GM19043 (cell line): ENCODE results near the gene PITPNM2.

Experiments used
- ATAC-seq: cut with Tn5 transposase; IDR thresholded peaks from one replicate; pipeline ENCODE4 v1.9.1; 2021; ENCODE audit warnings: low read depth; ENCODE audit not compliant: unreplicated experiment

Gene PITPNM2

GRCh38 chr12:123145211-123145610 lies 5.7 kb downstream of the PITPNM2 start:
- ATAC-seq, result no peak

DNA sequence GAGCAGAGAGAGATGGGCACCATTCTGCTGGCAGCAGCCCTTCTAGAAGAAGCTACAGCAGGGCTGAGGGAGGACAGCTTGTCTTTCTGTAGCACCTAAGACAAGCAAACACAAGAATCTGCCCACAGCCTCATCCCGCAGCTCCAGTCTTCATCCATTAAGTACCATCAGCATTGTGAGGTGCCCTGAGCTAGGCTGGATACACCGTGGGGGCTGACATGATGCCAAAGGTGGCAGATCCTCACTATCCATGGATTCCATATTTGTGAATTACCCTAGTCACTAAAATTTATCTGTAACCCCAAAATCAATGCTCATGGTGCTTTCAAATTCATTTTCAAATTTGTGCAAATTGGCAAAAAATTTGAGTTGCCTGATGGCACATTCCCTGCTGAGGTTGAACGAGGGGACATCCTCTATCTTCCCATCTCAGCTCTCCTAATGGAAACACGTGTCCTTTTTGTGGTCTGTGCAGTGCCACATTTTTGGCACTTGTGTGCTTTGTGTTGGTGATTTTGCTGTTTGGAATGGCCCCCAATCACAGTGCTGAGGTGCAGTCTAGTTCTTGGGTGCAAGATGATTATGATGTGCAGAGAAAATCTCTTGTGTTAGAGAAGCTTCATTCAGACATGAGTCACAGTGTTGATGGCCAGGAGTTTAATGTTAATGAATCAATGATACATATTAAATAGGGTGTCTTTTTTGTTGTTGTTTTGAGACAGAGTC lies 7.0 kb downstream of the PITPNM2 start:
- no peak for ATAC-seq

DNA sequence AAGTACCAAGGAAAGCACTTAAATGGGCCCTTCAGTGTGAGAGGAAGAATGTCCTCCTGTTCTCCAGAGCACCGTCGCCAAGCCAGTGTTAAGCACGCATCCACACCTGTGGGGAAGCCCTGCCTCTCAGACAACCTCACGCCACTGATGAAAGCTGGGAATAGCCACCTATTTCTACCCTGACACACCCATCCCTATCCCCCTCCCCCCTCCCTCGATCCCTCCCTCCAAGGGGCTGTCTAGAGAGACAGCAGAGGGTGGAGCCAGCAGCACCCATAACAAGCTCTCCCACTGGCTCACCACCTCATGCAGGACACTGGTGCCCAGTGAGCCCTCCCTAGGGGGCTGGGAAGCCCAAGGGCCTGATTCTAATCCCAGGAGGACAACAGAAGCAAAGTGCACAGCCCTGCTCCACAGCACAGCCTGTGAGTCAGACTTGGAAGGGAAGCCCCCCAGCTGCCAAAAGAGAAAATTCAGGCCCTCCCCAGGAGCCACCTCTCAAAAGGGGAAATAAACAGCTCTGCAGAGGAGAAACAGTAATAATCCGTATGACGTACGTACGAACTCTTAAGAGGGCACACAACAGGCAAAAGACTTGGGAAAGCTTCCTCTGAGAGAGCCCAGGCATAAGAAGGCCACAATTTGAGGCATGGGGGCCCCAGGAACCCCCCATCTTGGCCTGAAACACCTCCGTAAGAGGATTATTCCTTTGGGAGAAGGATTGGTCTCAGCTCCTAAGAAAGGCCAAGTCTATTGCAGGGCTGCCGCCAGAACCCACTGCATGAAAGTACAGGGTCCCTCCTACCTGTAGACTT lies 7.8 kb downstream of the PITPNM2 start:
- no peak for ATAC-seq

- ATAC-seq, result no peak
Observed at GRCh38 chr12:123142518-123142840, 8.4 kb downstream of the PITPNM2 start.

DNA sequence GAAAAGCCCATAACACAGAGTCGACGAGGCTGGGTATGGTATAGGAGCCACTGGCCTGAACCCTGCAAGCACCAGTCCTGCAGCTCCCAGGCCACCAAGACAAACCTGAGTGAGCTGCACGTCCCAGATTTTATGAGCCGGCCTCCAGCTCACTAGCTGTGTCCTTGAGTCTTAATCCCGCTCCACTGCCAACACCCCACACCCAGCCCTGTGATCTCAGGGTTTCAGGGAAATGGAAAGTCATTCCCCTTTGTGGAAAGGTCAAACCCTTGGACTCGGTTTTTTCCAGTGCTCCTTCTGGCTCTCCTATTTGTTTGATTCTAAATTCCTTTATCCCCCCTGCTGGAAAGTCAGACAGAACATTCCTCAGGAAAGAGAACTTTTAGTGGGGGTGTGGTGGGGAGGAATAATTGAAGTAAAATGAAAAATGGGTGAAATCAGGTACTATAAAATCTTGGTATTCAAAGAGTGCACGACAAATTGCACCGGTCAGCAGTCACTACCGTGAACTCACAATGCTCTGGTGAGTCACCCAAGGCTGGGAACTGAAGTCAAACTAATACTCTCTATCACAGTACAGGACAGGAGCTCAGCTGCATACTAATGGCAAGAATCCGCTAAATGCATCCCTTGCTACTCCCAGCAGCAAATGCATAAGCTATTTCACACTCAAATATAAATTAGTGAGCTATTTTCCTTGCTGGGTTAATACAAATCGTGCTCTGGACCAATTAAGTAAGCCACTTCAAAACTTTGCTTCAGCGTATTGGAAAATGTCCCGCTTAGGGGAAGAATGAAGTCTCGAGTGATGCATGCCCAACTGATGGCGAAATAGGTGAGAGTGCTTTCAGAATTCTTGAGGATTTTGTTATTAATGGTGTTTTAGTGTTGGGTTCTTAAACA lies 9.0 kb downstream of the PITPNM2 start:
- ATAC-seq, result no peak

DNA sequence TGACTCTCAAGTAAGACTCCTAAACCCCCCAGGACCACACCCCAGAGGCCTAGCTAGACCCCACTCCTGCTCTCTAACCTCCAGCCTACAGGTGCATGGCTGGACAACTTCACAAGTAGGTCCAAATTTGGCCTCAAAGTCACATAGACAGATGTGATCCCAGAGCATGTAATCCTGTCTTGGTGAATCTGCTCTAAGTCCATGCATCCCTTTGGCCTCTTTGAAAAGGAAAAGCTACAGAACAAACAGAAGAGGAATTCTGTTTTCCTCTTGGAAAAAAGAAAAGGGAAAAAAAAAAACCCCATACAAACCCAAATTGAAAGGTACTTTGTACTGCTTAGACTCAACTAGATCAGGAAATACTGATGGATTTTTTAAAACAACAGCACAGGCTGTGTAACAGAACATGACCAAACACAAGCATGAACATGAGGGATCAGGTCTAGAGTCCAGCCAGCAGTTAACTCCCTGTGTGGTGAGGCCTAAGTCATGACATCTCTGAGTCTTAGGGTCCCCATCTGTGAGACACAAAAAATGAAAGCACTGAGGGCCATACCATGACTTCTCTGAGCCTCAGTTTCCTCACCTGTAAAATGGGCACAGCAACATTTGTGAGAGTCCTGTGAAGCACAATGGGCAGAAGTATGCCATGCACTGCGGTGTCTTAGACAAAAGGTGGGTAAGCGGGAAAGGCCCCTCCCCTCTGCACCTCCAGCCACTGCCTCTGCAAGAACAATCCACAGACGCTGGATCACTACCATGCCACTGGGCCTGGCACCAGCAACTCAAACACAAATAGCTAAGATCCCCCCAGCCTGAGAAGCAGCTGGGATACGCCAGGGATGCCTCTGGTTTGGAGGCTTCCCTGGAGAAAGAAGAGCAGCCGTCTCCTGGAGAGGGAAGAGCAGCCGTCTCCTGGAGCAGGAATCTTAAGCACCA lies 9.9 kb downstream of the PITPNM2 start:
- ATAC-seq, result no peak

GRCh38 chr12:123139926-123140675 lies 10.8 kb downstream of the PITPNM2 start:
- ATAC-seq, result no peak

GRCh38 chr12:123135688-123136087 lies 15.2 kb downstream of the PITPNM2 start:
- no peak for ATAC-seq

- no peak for ATAC-seq
Observed at GRCh38 chr12:123134826-123135225, 16.1 kb downstream of the PITPNM2 start.

GRCh38 chr12:123134271-123134671 lies 16.6 kb downstream of the PITPNM2 start:
- ATAC-seq, result no peak

GRCh38 chr12:123133701-123134100 lies 17.2 kb downstream of the PITPNM2 start:
- no peak for ATAC-seq

GRCh38 chr12:123132951-123133619 lies 17.8 kb downstream of the PITPNM2 start:
- no peak for ATAC-seq

- ATAC-seq, result no peak
Observed at GRCh38 chr12:123131879-123132402, 18.9 kb downstream of the PITPNM2 start.

GRCh38 chr12:123131291-123131832 lies 19.5 kb downstream of the PITPNM2 start:
- no peak for ATAC-seq

- no peak for ATAC-seq
Observed at GRCh38 chr12:123129621-123130020, 21.3 kb downstream of the PITPNM2 start.

DNA sequence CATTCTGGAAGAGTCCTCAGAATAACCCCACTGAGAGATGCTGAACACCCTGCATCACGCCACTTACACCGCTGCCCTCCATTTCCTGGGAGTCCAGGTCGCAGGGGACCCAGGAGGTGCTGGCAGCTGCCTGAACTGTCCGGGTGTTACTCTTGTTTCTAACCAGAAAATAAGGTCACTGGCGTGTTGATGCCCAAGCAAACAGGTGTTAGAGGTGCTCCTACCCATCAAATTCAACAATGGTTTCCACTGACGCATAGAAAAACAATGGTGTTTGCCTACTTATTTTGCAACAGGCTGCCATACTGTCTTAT lies 23.8 kb downstream of the PITPNM2 start:
- ATAC-seq, result no peak

DNA sequence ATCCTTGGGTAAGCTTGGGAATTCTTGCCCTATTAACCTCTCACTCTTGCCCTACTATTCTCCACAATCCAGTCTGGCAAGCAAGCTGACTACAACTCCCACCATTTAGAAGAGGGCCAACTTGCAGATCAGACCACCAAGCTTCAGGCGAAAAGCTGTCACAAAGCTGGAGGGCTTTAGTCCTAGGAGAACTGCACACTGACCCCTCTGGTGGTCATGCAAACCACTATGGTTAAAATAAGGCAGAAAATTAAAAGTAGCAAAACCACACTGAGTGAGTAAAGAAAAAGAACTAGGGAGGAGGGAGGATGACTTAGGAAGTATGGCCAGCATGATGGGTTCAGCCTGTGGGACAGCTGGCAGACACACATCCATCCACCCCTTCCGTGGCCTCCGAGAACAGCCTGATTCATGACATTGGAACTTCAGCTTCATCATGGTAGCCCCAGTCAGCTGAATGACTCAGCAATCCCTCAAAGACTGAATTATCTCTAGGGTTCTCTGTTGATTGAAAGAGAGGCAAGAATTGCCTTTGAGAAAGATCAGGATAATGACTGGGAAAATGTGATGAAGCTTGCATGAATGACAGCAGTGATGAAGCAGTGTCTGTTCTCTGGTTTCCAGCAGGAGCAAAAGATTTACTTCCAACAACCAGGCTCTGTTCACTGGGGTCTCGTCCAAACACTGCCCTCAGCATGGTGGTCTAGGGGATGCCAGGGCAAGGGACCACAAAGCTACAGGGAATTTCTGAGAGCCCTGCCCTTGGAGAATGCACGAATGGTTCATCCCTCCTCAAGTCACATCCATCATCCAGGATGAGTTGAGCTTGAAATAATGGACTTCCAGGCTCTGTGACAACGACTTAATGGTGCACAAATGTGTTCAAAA lies 24.4 kb downstream of the PITPNM2 start:
- ATAC-seq, result no peak
